Neural progenitor cell (in vitro differentiated cells): ENCODE results near the gene FBXL5. TPM values are rescaled to one million over a fixed set of nuclear protein-coding genes. Genes with fewer than 3 reads are reported as not detected.

Experiments
- DNase-seq: peaks from one replicate; pipeline ENCODE4 v3.0.0-alpha.2; 2016; ENCODE audit warnings: low spot score
- H2AFZ ChIP-seq: fragments of 200-600 bp; sonication (generic); replicated peaks from 2 replicates; pipeline ENCODE4 v1.6.1; 2016; ENCODE audit warnings: antibody characterized with exemption
- H3F3A ChIP-seq: fragments of 200-600 bp; sonication (generic); 2 replicates; pipeline ENCODE4 v1.6.1; 2016; ENCODE audit warnings: antibody characterized with exemption, low read depth
- H3K27ac ChIP-seq: fragments of 200-600 bp; sonication (generic); 2 replicates; pipeline ENCODE4 v1.5.1; 2016; ENCODE audit warnings: mild to moderate bottlenecking
- H3K27me3 ChIP-seq: fragments of 200-600 bp; sonication (generic); 2 replicates; pipeline ENCODE4 v1.6.1; 2016; ENCODE audit warnings: mild to moderate bottlenecking, moderate library complexity
- H3K36me3 ChIP-seq: fragments of 200-600 bp; sonication (generic); 2 replicates; pipeline ENCODE4 v1.5.1; 2016
- H3K4me1 ChIP-seq: fragments of 200-600 bp; sonication (generic); 2 replicates; pipeline ENCODE4 v1.6.1; 2016; ENCODE audit warnings: mixed run types
- H3K4me2 ChIP-seq: fragments of 200-600 bp; sonication (generic); 2 replicates; pipeline ENCODE4 v1.6.1; 2016
- H3K4me3 ChIP-seq: fragments of 200-600 bp; sonication (generic); 2 replicates; pipeline ENCODE4 v1.5.1; 2016
- H3K79me2 ChIP-seq: fragments of 200-600 bp; sonication (generic); 2 replicates; pipeline ENCODE4 v1.6.1; 2016; ENCODE audit warnings: low read depth
- H3K9ac ChIP-seq: fragments of 200-600 bp; sonication (generic); 2 replicates; pipeline ENCODE4 v1.6.1; 2016
- H3K9me3 ChIP-seq: fragments of 200-600 bp; sonication (generic); 2 replicates; pipeline ENCODE4 v1.5.1; 2016; ENCODE audit warnings: low read depth
- H4K20me1 ChIP-seq: fragments of 200-600 bp; sonication (generic); 2 replicates; pipeline ENCODE4 v1.6.1; 2016; ENCODE audit warnings: low read depth
- H3K27ac Mint-ChIP-seq: 3 replicates; pipeline ENCODE4 v1.8.0; 2021; ENCODE audit warnings: mixed read lengths
- H3K27me3 Mint-ChIP-seq: 2 replicates; pipeline ENCODE4 v1.8.0; 2022; ENCODE audit warnings: low read depth, mild to moderate bottlenecking, inconsistent platforms, moderate library complexity, mixed read lengths; ENCODE audit not compliant: insufficient read depth
- H3K36me3 Mint-ChIP-seq: 3 replicates; pipeline ENCODE4 v1.8.0; 2021; ENCODE audit warnings: mixed read lengths
- H3K4me1 Mint-ChIP-seq: 3 replicates; pipeline ENCODE4 v1.8.0; 2021; ENCODE audit warnings: mixed read lengths
- H3K4me3 Mint-ChIP-seq: 3 replicates; pipeline ENCODE4 v1.8.0; 2021; ENCODE audit warnings: mild to moderate bottlenecking, moderate library complexity, mixed read lengths
- H3K9me3 Mint-ChIP-seq: 3 replicates; pipeline ENCODE4 v1.8.0; 2020; ENCODE audit warnings: mixed read lengths
- EZH2 ChIP-seq: fragments of 200-600 bp; sonication (generic); IDR thresholded peaks from 2 replicates; pipeline ENCODE4 v1.6.1; 2017; ENCODE audit warnings: antibody characterized with exemption, mild to moderate bottlenecking, moderate library complexity
- EZH2phosphoT487 ChIP-seq: fragments of 200-600 bp; sonication (generic); IDR thresholded peaks from 2 replicates; pipeline ENCODE4 v1.6.1; 2017; ENCODE audit warnings: antibody characterized with exemption
- total RNA-seq: library from RNA; depleted of rRNA; stranded (reverse); fragments of >200 nt; gene quantifications from 2 replicates; pipeline ENCODE4 v1.2.3, GENCODE V29; 2015; ENCODE audit warnings: low replicate concordance
- TF ChIP-seq, protein P1 (sequence below): fragments of 200-600 bp; sonication (generic); IDR thresholded peaks from 2 replicates; pipeline ENCODE4 v1.5.1; 2017; ENCODE audit warnings: antibody characterized with exemption, mild to moderate bottlenecking

Gene FBXL5
- total RNA-seq, 1 donor from 2014 or later, result 87.9 TPM

DNA sequence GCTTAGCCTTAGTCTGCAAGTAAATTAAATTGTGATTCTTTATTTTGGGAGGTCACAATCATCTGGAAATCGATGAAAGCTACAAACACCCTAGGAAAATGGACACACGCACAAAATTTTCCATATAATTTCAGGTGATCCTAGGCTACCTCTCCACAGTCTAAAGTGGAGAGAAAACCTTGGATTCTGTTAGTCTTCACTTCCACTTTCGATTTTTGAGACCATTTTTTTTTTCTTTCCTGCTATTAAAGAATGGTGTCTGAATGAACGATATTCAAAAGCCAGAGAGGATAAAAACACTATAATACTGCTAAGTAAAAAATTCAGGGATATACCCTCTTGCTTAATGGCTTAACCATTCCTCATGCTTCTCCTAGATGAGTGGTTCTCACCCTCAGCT, 1.7 kb downstream of the FBXL5 start:
- Histone ChIP-seq H3K79me2 (peaks cover 63% of the 10 kb centered on the region), H2AFZ (no peak overlapping the region), H3K4me1 (peaks cover 23% of the 10 kb centered on the region), H3K27me3 (no peaks in the 10 kb centered on the region), H3K36me3 (no peaks in the 10 kb centered on the region), H3K9ac (peak overlapping the region; percentile 73), H3F3A (peaks cover 33% of the 10 kb centered on the region), H3K9me3 (no peaks in the 10 kb centered on the region), H3K4me3 (peak overlapping the region; percentile 93), H3K4me2 (peak overlapping the region; percentile 79), H3K27ac (no peak overlapping the region), H4K20me1 (peaks cover 18% of the 10 kb centered on the region)
- H3K36me3 Mint-ChIP-seq, result peaks cover 9% of the 10 kb centered on the region
- H3K4me1 Mint-ChIP-seq, result peaks cover 41% of the 10 kb centered on the region
- DNase-seq, result no peak
- H3K9me3 Mint-ChIP-seq, result peaks cover 4% of the 10 kb centered on the region
- peak overlapping the region; percentile 97 for H3K4me3 Mint-ChIP-seq
- TF ChIP-seq EZH2 (no peak), EZH2phosphoT487 (no peak)
- TF ChIP-seq, protein P1, sequence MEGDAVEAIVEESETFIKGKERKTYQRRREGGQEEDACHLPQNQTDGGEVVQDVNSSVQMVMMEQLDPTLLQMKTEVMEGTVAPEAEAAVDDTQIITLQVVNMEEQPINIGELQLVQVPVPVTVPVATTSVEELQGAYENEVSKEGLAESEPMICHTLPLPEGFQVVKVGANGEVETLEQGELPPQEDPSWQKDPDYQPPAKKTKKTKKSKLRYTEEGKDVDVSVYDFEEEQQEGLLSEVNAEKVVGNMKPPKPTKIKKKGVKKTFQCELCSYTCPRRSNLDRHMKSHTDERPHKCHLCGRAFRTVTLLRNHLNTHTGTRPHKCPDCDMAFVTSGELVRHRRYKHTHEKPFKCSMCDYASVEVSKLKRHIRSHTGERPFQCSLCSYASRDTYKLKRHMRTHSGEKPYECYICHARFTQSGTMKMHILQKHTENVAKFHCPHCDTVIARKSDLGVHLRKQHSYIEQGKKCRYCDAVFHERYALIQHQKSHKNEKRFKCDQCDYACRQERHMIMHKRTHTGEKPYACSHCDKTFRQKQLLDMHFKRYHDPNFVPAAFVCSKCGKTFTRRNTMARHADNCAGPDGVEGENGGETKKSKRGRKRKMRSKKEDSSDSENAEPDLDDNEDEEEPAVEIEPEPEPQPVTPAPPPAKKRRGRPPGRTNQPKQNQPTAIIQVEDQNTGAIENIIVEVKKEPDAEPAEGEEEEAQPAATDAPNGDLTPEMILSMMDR, result no peak
- peaks cover 2% of the 10 kb centered on the region for H3K27me3 Mint-ChIP-seq
- peak overlapping the region; percentile 98 for H3K27ac Mint-ChIP-seq

DNA sequence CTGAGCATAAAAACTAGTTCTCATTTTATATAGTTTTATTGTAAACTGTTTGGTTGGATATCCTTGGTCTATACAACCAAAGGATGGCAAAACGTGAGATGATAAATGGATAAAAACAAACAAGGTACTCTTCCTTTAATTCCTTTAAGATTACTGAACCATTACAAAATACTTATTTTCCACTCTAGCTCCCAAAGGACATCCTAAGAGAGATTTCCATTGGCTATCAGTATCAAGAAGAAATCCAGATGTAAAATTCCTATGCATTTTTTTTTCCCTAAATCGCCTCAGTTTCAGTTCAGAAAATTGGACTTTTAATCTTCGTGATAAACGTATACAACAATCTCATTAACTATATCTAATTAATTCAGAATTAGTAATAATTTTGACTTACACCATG, 2.3 kb downstream of the FBXL5 start:
- H3K9me3 Mint-ChIP-seq, result peaks cover 4% of the 10 kb centered on the region
- Histone ChIP-seq H3K79me2 (peaks cover 69% of the 10 kb centered on the region), H3K4me2 (peak overlapping the region; percentile 79), H3K9ac (no peak overlapping the region), H4K20me1 (peaks cover 18% of the 10 kb centered on the region), H3K4me3 (peak overlapping the region; percentile 93), H3K27me3 (no peaks in the 10 kb centered on the region), H2AFZ (no peak overlapping the region), H3K9me3 (no peaks in the 10 kb centered on the region), H3K36me3 (no peaks in the 10 kb centered on the region), H3F3A (peaks cover 28% of the 10 kb centered on the region), H3K4me1 (peaks cover 23% of the 10 kb centered on the region), H3K27ac (no peak overlapping the region)
- H3K27me3 Mint-ChIP-seq, result peaks cover 2% of the 10 kb centered on the region
- peak overlapping the region; percentile 97 for H3K4me3 Mint-ChIP-seq
- DNase-seq, result no peak
- TF ChIP-seq EZH2phosphoT487, result no peak
- TF ChIP-seq, protein P1, result no peak
- no peak overlapping the region for H3K27ac Mint-ChIP-seq
- H3K4me1 Mint-ChIP-seq, result peaks cover 39% of the 10 kb centered on the region
- H3K36me3 Mint-ChIP-seq, result peaks cover 11% of the 10 kb centered on the region

DNA sequence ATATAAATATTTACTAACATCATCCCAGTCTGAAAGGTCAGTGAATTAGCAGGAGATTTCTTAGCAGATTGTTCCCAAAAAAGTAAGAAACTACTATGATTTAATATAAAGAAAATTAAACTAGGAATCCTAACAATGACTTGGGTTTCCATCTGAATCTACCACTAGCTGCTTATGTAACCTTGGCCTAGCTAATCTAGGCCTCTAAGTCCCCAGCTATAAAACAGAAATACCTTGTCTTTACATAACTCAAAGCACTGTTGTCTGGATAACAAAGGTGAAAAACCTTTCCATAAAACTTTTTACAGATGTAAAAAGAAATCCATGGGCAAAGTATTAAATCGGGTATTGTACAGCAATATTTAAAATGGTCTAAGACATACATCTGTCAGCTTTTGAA, 3.0 kb downstream of the FBXL5 start:
- Histone ChIP-seq H3K9ac (no peak overlapping the region), H3K9me3 (no peaks in the 10 kb centered on the region), H3K4me1 (peaks cover 23% of the 10 kb centered on the region), H3K4me3 (no peak overlapping the region), H3K27ac (no peak overlapping the region), H2AFZ (no peak overlapping the region), H3K36me3 (no peaks in the 10 kb centered on the region), H4K20me1 (peaks cover 18% of the 10 kb centered on the region), H3K4me2 (peak overlapping the region; percentile 79), H3K79me2 (peaks cover 76% of the 10 kb centered on the region), H3K27me3 (no peaks in the 10 kb centered on the region), H3F3A (peaks cover 28% of the 10 kb centered on the region)
- Mint-ChIP-seq H3K4me3 (peak overlapping the region; percentile 12), H3K27ac (no peak overlapping the region), H3K36me3 (peaks cover 11% of the 10 kb centered on the region), H3K4me1 (peaks cover 39% of the 10 kb centered on the region), H3K9me3 (peaks cover 4% of the 10 kb centered on the region), H3K27me3 (peaks cover 2% of the 10 kb centered on the region)
- DNase-seq, result no peak
- TF ChIP-seq EZH2 (no peak), EZH2phosphoT487 (no peak)
- TF ChIP-seq, protein P1, result no peak
